ENCODE results near the gene TOGARAM2.
A peak's percentile ranks its signal among the peaks of the same experiment; 100 is the strongest.

The TOGARAM2 gene

GRCh38 chr2:28956890-28957289 lies 24.2 kb upstream of the TOGARAM2 start:
- peak; percentile 45 for DNase-seq (ENCODE audit: low read depth)
- TF ChIP-seq CTCF (conservative IDR thresholded peaks at IDR 0.05; ENCODE audit: low read depth, low read length) = peak; percentile 56
- H3K4me3 ChIP-seq (ENCODE audit: low read depth, low read length) = no peak overlapping the region

- peak; percentile 71 for TF ChIP-seq CTCF (conservative IDR thresholded peaks at IDR 0.05; ENCODE audit: low read depth, low read length)
- no peak overlapping the region for H3K4me3 ChIP-seq (ENCODE audit: low read depth, low read length)
- DNase-seq (ENCODE audit: low read depth) = peak; percentile 93
Measured at GRCh38 chr2:28958689-28959088, 22.4 kb upstream of the TOGARAM2 start.

- no peak for TF ChIP-seq CTCF (conservative IDR thresholded peaks at IDR 0.05; ENCODE audit: low read depth, low read length)
- DNase-seq (ENCODE audit: low read depth) = peak; percentile 56
- no peak overlapping the region for H3K4me3 ChIP-seq (ENCODE audit: low read depth, low read length)
Measured at GRCh38 chr2:28960401-28960800, 20.7 kb upstream of the TOGARAM2 start.

- H3K4me3 ChIP-seq (ENCODE audit: low read depth, low read length) = no peak overlapping the region
- no peak for DNase-seq (ENCODE audit: low read depth)
- TF ChIP-seq CTCF (conservative IDR thresholded peaks at IDR 0.05; ENCODE audit: low read depth, low read length) = no peak
Measured at GRCh38 chr2:28962505-28962904, 18.6 kb upstream of the TOGARAM2 start.

- TF ChIP-seq CTCF (conservative IDR thresholded peaks at IDR 0.05; ENCODE audit: low read depth, low read length) = no peak
- DNase-seq (ENCODE audit: low read depth) = no peak
- no peak overlapping the region for H3K4me3 ChIP-seq (ENCODE audit: low read depth, low read length)
Measured at GRCh38 chr2:28970464-28971160, 10.5 kb upstream of the TOGARAM2 start.

GRCh38 chr2:28972778-28973335 lies 8.2 kb upstream of the TOGARAM2 start:
- DNase-seq (ENCODE audit: low read depth) = peak; percentile 24

More at GRCh38 chr2:28972778-28973335, 8.2 kb upstream of the TOGARAM2 start:
- TF ChIP-seq CTCF (conservative IDR thresholded peaks at IDR 0.05; ENCODE audit: low read depth, low read length) = no peak
- H3K4me3 ChIP-seq (ENCODE audit: low read depth, low read length) = no peak overlapping the region

All from choroid plexus epithelial cell (primary cell).